GM12878 (cell line): ENCODE data around the gene CYP24A1. TPM values are rescaled to one million over a fixed set of nuclear protein-coding genes. Genes with fewer than 3 reads are reported as not detected.

ENCODE experiments used
- ATAC-seq: fragments of 200-7000 bp; cut with Tn5 transposase; 3 replicates; pipeline ENCODE4 v1.9.1; 2020; ENCODE audit warnings: mild to moderate bottlenecking, moderate library complexity
- BruUV-seq: library from RNA; stranded (reverse); fragments of 400-500 nt; replicated peaks from 2 replicates; lab custom pipeline; 2021; lab: Mats Ljungman, UMichigan
- CTCF ChIA-PET: fragments of 300-600 bp; sonication (Branson Sonifier 250); formaldehyde crosslinking; extraction: SDS; loops from one replicate; lab custom pipeline; 2021; ENCODE audit warnings: inconsistent platforms; lab: Yijun Ruan, JAX
- POLR2A ChIA-PET: fragments of 350-600 bp; formaldehyde crosslinking; extraction: SDS; loops from one replicate; lab custom pipeline; 2021; ENCODE audit warnings: inconsistent platforms; lab: Charles Lee
- RAD21 ChIA-PET: fragments of 300-600 bp; sonication (Branson Sonifier 250); formaldehyde crosslinking; loops from one replicate; lab custom pipeline; 2023; ENCODE audit warnings: antibody characterized with exemption; ENCODE audit not compliant: unreplicated experiment; lab: Charles Lee
- SMC1A ChIA-PET: fragments of 300-600 bp; sonication (Branson Sonifier 250); formaldehyde crosslinking; loops from one replicate; lab custom pipeline; 2023; ENCODE audit not compliant: unreplicated experiment, uncharacterized antibody; lab: Charles Lee
- DNase-seq: peaks from one replicate; pipeline ENCODE4 v3.0.0-alpha.2; 2011; ENCODE audit warnings: low read depth, low spot score
- FAIRE-seq: peaks from 3 replicates; lab custom pipeline; 2011; peaks lifted over from hg19 to GRCh38; lab: Jason Lieb, UNC
- H2AFZ ChIP-seq: 2 replicates; pipeline ENCODE4 v1.6.0; 2011; ENCODE audit warnings: low read depth, low read length, control low read depth; ENCODE audit not compliant: control insufficient read depth
- H3K27ac ChIP-seq: 2 replicates; pipeline ENCODE4 v1.5.1; 2011; ENCODE audit warnings: control low read depth; ENCODE audit not compliant: control insufficient read depth, insufficient read depth
- H3K27me3 ChIP-seq, 2 experiments: replicated peaks in 1 of 2; 2 replicates each; pipeline versions ENCODE4 v1.6.0 to v1.6.1; 2011; ENCODE audit warnings: low read length in 1 of 2; ENCODE audit not compliant: control insufficient read depth in 2 of 2, insufficient read depth in 2 of 2
- H3K36me3 ChIP-seq, 2 experiments: 2 replicates each; pipeline ENCODE4 v1.5.1; 2011; ENCODE audit warnings: low read length in 1 of 2; ENCODE audit not compliant: control insufficient read depth in 2 of 2, insufficient read depth in 2 of 2
- H3K4me1 ChIP-seq: 2 replicates; pipeline ENCODE4 v1.6.1; 2011; ENCODE audit warnings: mild to moderate bottlenecking, low read length, moderate library complexity, mixed read lengths; ENCODE audit not compliant: control insufficient read depth, insufficient read depth
- H3K4me2 ChIP-seq: 2 replicates; pipeline ENCODE4 v1.6.0; 2011; ENCODE audit warnings: control low read depth; ENCODE audit not compliant: control insufficient read depth, insufficient read depth
- H3K4me3 ChIP-seq: fragments of 200-600 bp; sonication (generic); 2 replicates; pipeline ENCODE4 v1.5.1; 2016
- H3K79me2 ChIP-seq: 2 replicates; pipeline ENCODE4 v1.6.0; 2011; ENCODE audit warnings: low read length; ENCODE audit not compliant: control insufficient read depth, insufficient read depth
- H3K9ac ChIP-seq: 2 replicates; pipeline ENCODE4 v1.8.0; 2011; ENCODE audit warnings: low read length, control low read depth, mixed read lengths; ENCODE audit not compliant: control insufficient read depth, insufficient read depth
- H3K9me3 ChIP-seq: replicated peaks from 3 replicates; pipeline ENCODE4 v1.5.1; 2011; ENCODE audit warnings: mild to moderate bottlenecking, low read length; ENCODE audit not compliant: control insufficient read depth, insufficient read depth
- H4K20me1 ChIP-seq: 2 replicates; pipeline ENCODE4 v1.6.0; 2011; ENCODE audit not compliant: control insufficient read depth, insufficient read depth
- ATF3 ChIP-seq: IDR thresholded peaks from 2 replicates; pipeline ENCODE4 v1.6.1; 2011; ENCODE audit warnings: low read depth, mild to moderate bottlenecking, low read length, moderate library complexity, borderline replicate concordance; ENCODE audit errors: extremely low read depth
- BCL11A ChIP-seq: IDR thresholded peaks from 2 replicates; pipeline ENCODE4 v1.6.1; 2011; ENCODE audit warnings: low read depth, low read length
- BCL3 ChIP-seq: IDR thresholded peaks from 2 replicates; pipeline ENCODE4 v1.6.1; 2011; ENCODE audit warnings: borderline replicate concordance, low read depth, mild to moderate bottlenecking, moderate library complexity, low read length; ENCODE audit not compliant: insufficient read depth, poor library complexity, severe bottlenecking
- ETV6 ChIP-seq, 2 experiments: fragments of 450-650 bp in 1 of 2; IDR thresholded peaks in 1 of 2; conservative IDR thresholded peaks in 1 of 2; 2 replicates each; pipeline ENCODE4 v1.6.1; 2014; ENCODE audit warnings: antibody characterized with exemption in 1 of 2, borderline replicate concordance in 1 of 2, low read depth in 1 of 2, mild to moderate bottlenecking in 1 of 2, moderate library complexity in 1 of 2
- GATAD2B ChIP-seq: fragments of 450-650 bp; conservative IDR thresholded peaks from 2 replicates; pipeline ENCODE4 v1.6.1; 2017; ENCODE audit warnings: low read depth, mild to moderate bottlenecking, moderate library complexity
- IRF3 ChIP-seq: fragments of 450-650 bp; IDR thresholded peaks from 2 replicates; pipeline ENCODE4 v1.6.1; 2014; ENCODE audit warnings: mild to moderate bottlenecking
- NFXL1 ChIP-seq: fragments of 450-650 bp; IDR thresholded peaks from 2 replicates; pipeline ENCODE4 v1.6.1; 2017; ENCODE audit warnings: antibody characterized with exemption, mild to moderate bottlenecking, borderline replicate concordance
- RAD21 ChIP-seq: IDR thresholded peaks from 2 replicates; pipeline ENCODE4 v1.6.1; 2011; ENCODE audit warnings: mild to moderate bottlenecking, low read depth, low read length, moderate library complexity; ENCODE audit not compliant: insufficient read depth
- RBBP5 ChIP-seq: fragments of 200-600 bp; sonication (generic); conservative IDR thresholded peaks from 2 replicates; pipeline ENCODE4 v1.6.1; 2016
- RCOR1 ChIP-seq: conservative IDR thresholded peaks from 2 replicates; pipeline ENCODE4 v1.6.1; 2012; ENCODE audit warnings: low read depth, low read length, improper control_type of control experiment
- SMAD1 ChIP-seq: fragments of 450-650 bp; IDR thresholded peaks from 2 replicates; pipeline ENCODE4 v1.6.1; 2018; ENCODE audit warnings: mild to moderate bottlenecking, low read depth; ENCODE audit not compliant: partially characterized antibody
- TBL1XR1 ChIP-seq: IDR thresholded peaks from 2 replicates; pipeline ENCODE4 v1.6.1; 2012; ENCODE audit warnings: low read depth, low read length, improper control_type of control experiment
- WGBS: methylation state at CpG from one replicate; pipeline ENCODE4 v1.1.6; 2016; ENCODE audit warnings: low lambda C conversion rate; ENCODE audit not compliant: insufficient replicate concordance, insufficient coverage; ENCODE audit errors: missing lambda C conversion rate; 5-methylcytosine and 5-hydroxymethylcytosine counted together
- in situ Hi-C: fragments of 300-500 bp; cut with MboI; formaldehyde crosslinking; loops from 9 replicates; pipeline ENCODE4 v1.14.3; 2018; ENCODE audit warnings: mixed read lengths
- intact Hi-C: fragments of 100-400 bp; cut with micrococcal nuclease; formaldehyde crosslinking; loops from one replicate; pipeline ENCODE4 v1.14.2; 2022; ENCODE audit not compliant: unreplicated experiment
- polyA plus RNA-seq, 11 experiments: library from polyadenylated mRNA; depleted of rRNA in 4 of 11; unstranded in 6 of 11; stranded (reverse) in 5 of 11; fragments of >200 nt; fragmentation: Nextera tagmentation in 4 of 11; fragmentation: Illumina TruSeq in 1 of 11; extraction: Ambion mirVana in 4 of 11; extraction: Trizol in 1 of 11; gene quantifications; 1 replicate in 1 of 11; 2 replicates in 10 of 11; pipeline versions ENCODE4 v1.2.1 to v1.2.3, GENCODE V29; 2011 to 2016; ENCODE audit warnings: inconsistent platforms in 2 of 11, missing spikeins in 2 of 11, low read depth in 1 of 11
- total RNA-seq, 4 experiments: library from RNA; depleted of rRNA in 3 of 4; stranded (reverse); fragments of >200 nt in 3 of 4; fragmentation: Illumina TruSeq in 1 of 4; extraction: Trizol in 1 of 4; gene quantifications; 2 replicates each; pipeline versions ENCODE4 v1.2.1 to v1.2.3, GENCODE V29; 2013 to 2021

CYP24A1 gene
- total and polyA plus RNA-seq, 10 of the 15 experiments (the other 5 are each of a cell fraction or from before 2014, with no cell fraction given): 0.69 TPM; not detected in 9

GRCh38 chr20:54105653-54106052 is 68.1 kb downstream of the CYP24A1 start:
- DNase-seq (no peak), ATAC-seq (no peak), FAIRE-seq (no peak)
- Histone ChIP-seq H3K4me2 (no peak overlapping the region), H3K27me3 (no peaks in the 10 kb centered on the region), H3K4me1 (no peaks in the 10 kb centered on the region), H3K27ac (no peak overlapping the region), H3K36me3 (no peaks in the 10 kb centered on the region), H3K9me3 (no peaks in the 10 kb centered on the region), H4K20me1 (no peaks in the 10 kb centered on the region), H3K4me3 (no peak overlapping the region), H3K79me2 (no peaks in the 10 kb centered on the region)
- POLR2A ChIA-PET: interaction anchor here (0.6 kb wide), 1 partner anchor 784 kb away, joined by 9 read pairs; no protein-coding TSS in a partner anchor
- SMC1A ChIA-PET: interaction anchor here (0.7 to 4.9 kb wide), 7 partner anchors 9 to 540 kb away, joined by 3 to 32 read pairs (median 7); no protein-coding TSS in a partner anchor
- RAD21 ChIA-PET: interaction anchor here (0.7 to 1.6 kb wide), 3 partner anchors 92 to 147 kb away, joined by 3 to 7 read pairs (median 4); no protein-coding TSS in a partner anchor
- TF ChIP-seq NFXL1 (peak; percentile 15; the same call in 1 of the 2 replicates), RBBP5 (no peak), ETV6 (conservative IDR thresholded peaks at IDR 0.05 in 1 of 2, IDR thresholded peaks at IDR 0.05 in 1 of 2; ENCODE audit: borderline replicate concordance in 1 of 2, low read depth in 1 of 2) (peak in 1 of 2 experiments; percentile 83; a peak in 1 of 4 replicates), GATAD2B (no peak), RAD21 (no peak)
- TF ChIP-seq, all 136 proteins: peak for 2
- CTCF ChIA-PET: interaction anchor here (0.6 to 7.5 kb wide), 17 partner anchors 11 to 562 kb away, joined by 3 to 124 read pairs (median 6); partner anchors contain the start of gene PFDN4
- BruUV-seq: no TSS peak
- WGBS: 36% methylated on average over 4 of the region's 4 CpGs
- in situ Hi-C loops (no loop called here), intact Hi-C loops (no loop called here)
- H2AFZ ChIP-seq: no peak overlapping the region
- H3K9ac ChIP-seq: no peak overlapping the region

GRCh38 chr20:54104781-54105180 is 69.0 kb downstream of the CYP24A1 start:
- no peak for ATAC-seq
- FAIRE-seq: no peak
- no peak overlapping the region for H2AFZ ChIP-seq
- H3K4me3 ChIP-seq: no peak overlapping the region
- no peak overlapping the region for H3K4me2 ChIP-seq
- H3K36me3 ChIP-seq: no peaks in the 10 kb centered on the region
- no peak overlapping the region for H3K9ac ChIP-seq
- no peaks in the 10 kb centered on the region for H3K9me3 ChIP-seq
- ChIA-PET RAD21 (interaction anchor here (0.7 to 0.8 kb wide), 2 partner anchors 74 to 144 kb away, joined by 3 to 4 read pairs; no protein-coding TSS in a partner anchor), POLR2A (interaction anchor here (0.6 kb wide), 1 partner anchor 215 kb away, joined by 3 read pairs; no protein-coding TSS in a partner anchor), CTCF (interaction anchor here (0.6 to 7.5 kb wide), 20 partner anchors 11 to 546 kb away, joined by 3 to 124 read pairs (median 6); partner anchors contain the start of gene PFDN4), SMC1A (interaction anchor here (1.2 to 4.9 kb wide), 8 partner anchors 10 to 543 kb away, joined by 3 to 32 read pairs (median 8); no protein-coding TSS in a partner anchor)
- H4K20me1 ChIP-seq: no peaks in the 10 kb centered on the region
- BruUV-seq: no TSS peak
- intact Hi-C loops (no loop called here), in situ Hi-C loops (loop anchor here (5.0 kb wide), 2 partner anchors 93 to 543 kb away; no protein-coding TSS in a partner anchor)
- H3K4me1 ChIP-seq: no peaks in the 10 kb centered on the region
- 93% methylated on average over 4 of the region's 4 CpGs for WGBS
- no peak overlapping the region for H3K27ac ChIP-seq
- H3K79me2 ChIP-seq: no peaks in the 10 kb centered on the region
- TF ChIP-seq IRF3 (no peak), ATF3 (no peak), BCL3 (no peak), RCOR1 (no peak), SMAD1 (no peak), TBL1XR1 (no peak), BCL11A (no peak)
- H3K27me3 ChIP-seq: no peaks in the 10 kb centered on the region
- DNase-seq: no peak
